ENCODE results near the gene MAPK1.
"Not testable (repeated sequence)": the region's sequence is repeated elsewhere in the genome, so short reads cannot be mapped to it uniquely, and the experiment has no call there.

The MAPK1 gene

DNA sequence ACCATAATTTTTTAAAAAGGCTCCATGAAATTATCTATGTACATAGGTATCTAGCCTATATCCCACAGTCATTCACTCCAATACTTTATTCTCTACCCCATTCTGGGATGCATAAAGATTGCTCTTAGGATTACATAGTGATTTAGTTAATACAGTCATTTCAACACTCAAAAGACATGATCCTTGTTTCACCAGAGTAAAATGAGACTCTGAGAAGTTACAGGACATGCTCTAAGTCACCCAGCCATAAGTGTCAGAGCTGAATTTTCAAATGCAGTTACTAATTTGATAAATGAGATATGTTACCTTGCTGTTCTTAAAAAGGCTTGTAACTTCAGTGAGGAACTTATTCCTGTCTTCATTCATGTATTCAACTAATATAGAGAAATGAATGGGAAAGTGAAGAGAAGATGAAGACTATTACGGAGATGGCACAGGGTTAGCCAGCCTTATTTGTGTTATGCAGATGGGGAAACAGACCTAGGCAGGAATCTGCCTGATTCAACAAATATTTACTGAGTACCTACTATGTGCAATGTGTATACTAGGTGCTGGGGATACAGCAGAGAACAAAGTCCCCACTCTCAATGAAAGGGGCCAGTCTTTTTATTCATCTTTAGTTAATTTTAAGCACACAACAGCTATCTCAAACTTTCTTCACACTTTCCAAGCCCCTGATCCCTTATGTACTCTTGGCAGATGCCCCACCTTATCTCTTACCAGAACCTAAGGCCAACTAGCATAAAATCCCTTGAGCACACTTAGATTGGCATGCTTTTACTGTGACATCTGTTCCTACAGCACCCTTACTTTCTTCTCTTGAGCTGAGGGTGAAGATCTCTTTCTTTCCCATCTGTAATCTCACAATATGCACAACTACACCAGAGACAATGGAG, 21.6 kb downstream of the MAPK1 start:
- DNase-seq (ENCODE audit: low spot score), result no peak

DNA sequence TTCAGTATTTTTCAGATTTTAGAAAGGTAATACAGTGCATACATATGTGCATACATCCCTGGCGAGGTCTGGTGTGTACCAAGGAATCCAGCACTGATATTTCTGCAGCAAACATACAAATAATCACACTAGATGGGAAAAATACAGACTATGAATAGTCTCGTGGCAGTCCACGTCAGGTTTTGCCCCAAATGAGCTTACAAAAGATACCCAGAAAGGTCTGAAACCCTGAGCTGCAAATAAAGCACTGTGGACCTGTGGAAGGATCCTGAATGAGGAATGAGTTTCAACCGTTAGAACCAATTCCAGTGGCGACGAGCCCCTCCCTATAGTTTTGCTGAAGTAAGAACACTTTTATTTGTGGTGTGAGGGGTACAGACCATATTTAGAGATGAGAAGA, 24.5 kb downstream of the MAPK1 start:
- no peak for DNase-seq (ENCODE audit: low spot score)

DNA sequence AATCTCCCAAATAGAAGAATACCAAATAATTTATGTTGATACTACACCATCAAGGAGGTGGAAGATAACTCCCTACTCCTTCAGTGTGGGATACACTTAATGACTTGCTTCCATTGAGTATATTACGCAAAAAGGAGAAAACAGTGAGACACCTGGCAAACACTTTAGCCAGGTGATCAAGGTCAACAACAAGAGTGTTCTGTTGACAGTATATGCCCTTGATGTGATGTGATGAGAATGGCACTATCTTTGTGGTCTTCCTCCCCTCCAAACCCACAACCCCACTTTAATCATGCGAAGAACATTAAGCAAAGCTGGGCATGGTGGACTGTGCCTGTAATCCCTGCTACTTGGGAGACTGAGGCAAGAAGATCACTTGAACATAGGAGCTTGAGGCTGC, 26.0 kb downstream of the MAPK1 start:
- no peak for DNase-seq (ENCODE audit: low spot score)

DNA sequence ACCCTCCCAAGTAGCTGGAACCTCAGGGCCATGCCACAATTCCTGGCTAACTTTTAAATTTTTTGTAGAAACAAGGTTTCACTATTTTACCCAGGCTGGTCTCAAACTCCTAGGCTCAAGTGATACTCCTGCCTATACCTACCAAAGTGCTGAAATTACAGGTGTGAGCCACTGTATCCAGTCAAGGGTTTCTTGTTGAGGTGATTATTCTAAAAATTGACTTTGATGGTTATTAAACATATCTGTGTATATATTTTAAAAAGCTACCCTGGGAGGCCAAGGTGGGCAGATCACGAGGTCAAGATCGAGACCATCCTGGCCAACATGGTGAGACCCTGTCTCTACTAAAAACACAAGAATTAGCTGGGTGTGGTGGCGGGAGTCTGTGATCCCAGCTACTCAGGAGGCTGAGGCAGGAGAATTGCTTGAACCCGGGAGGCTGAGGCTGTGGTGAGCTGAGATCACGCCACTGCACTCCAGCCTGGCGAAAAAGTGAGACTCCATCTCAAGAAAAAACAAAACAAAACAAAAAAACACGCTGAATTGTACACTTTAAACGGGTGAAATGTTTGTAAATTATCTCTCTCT, 27.1 kb downstream of the MAPK1 start:
- no peak for DNase-seq (ENCODE audit: low spot score)

DNA sequence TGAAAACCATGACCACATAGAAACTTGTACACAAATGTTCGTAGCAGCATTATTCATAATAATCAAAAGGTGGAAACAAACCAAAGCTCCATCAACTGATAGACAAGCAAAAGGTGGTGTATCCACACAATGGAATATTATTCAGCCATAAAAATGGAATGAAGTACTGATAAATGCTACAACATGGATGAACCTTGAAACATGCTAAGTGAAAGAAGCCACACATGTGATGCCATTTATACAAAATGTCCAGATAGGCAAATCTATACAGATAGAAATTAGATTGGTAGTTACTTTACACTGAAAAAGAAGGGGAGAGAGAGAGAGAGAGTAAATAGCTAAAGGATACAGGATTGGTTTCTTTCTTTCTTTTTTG, 27.7 kb downstream of the MAPK1 start:
- DNase-seq (ENCODE audit: low spot score), result no peak

DNA sequence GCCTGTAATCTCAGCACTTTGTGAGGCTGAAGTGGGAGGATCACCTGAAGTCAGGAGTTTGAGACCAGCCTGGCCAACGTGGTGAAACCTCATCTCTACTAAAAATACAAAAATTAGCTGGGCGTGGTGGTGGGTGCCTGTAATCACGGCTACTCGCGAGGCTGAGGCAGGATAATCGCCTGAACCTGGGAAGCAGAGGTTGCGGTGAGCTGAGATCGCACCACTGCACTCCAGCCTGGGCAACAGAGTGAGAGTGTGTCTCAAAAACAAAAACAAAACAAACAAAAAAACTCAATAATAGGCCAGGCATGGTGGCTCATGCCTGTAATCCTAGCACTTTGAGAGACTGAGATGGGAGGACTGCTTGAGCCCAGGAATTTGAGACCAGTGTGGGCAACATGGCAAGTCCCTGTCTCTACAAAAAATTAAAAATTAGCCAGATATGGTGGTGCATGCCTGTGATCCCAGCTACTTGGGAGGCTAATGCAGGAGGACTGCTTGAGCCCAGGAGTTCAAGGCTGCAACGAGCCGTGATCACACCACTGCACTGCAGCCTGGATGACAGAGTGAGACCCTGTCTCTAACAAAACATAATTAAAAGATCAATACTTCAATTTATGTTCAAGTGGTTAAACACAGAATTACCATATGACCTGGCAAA, 28.2 kb downstream of the MAPK1 start:
- not testable (repeated sequence) for DNase-seq (ENCODE audit: low spot score)

DNA sequence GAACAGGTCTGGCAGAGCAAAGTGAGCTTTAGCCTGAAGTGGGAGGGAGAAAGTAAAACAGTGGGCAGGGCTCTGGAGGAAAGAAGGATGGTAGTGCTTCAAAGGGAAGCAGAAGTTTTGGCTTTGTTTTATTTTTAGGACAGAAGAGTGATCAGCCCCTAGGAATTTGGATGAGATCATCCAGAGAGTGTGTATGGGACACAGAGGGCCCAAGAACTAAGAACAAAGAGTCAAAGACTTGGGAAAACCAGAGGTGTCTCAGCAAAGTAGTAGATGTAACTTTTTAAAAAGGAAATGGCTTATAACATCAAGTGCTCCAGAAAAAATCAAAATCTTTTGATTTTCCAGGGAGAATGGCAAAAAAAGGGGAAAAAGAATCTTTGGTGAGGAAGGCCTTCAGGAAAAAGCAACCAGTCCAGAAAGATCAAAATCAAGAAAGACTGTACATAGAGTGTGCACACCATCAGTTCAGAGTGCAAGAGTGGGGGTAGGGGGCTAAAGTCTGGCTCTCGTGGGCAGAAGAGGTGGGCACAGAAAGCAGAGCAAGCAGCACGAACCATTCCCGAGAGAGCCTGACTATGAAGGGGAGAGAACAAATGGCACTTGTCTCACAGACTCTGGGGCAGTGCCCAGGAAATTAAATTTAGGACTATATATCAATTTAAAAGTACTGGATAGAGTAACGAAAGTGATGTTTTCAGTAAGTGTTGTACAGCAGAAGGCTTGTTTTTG, 30.0 kb downstream of the MAPK1 start:
- peak; percentile 57 for DNase-seq (ENCODE audit: low spot score)

DNA sequence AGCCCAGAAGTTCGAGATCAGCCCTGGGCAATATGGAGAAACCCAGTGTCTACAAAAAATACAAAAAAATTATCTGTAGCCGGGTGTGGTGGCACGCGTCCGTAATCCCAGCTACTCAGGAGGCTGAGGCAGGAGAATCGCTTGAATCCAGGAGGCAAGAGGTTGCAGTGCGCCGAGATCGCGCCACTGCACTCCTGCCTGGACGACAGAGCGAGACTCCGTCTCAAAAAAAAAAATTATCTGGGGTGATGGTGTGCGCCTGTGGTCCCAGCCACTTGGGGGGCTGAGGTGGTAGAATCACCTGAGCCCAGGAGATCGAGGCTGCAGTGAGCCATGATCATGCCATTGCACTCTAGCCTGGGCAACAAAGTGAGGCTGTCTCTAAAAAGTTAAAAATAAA, 31.0 kb downstream of the MAPK1 start:
- not testable (repeated sequence) for DNase-seq (ENCODE audit: low spot score)

DNA sequence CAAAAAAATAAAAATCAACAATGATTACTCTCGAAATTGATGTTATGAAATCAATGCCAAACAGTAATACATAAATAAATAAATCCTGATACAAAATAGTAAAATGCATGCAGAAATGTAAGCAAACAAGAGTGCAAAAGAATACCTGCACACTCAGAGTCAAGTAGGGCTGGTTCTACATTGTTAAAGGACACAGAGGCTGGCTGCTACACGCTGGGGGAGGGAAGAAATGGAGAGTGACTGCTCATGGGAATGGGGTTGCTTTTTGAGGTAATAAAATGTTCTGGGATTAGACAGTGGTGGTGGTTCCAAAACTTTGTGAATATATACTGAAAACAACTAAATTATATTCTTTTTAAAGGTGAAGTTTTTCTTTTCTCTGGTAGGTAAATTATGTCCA, 32.1 kb downstream of the MAPK1 start:
- DNase-seq (ENCODE audit: low spot score), result no peak

DNA sequence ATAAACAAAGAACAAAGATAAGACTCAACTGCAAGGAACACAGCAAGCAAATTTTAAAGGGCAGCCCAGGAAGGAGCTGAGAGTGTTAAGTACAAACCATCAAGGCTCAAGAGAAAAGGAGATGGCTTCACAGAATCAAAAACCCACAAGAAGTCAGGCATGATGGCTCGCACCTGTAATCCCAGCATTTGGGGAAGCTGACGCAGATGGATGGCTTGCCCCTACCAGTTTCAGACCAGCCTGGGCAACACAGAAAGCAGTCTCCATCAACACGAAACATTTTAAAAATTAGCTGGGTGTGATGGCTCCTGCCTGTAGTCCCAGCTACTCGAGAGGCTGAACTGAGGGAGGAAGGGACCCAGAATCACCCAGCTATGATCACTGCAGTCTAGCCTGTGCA, 32.6 kb downstream of the MAPK1 start:
- no peak for DNase-seq (ENCODE audit: low spot score)

DNA sequence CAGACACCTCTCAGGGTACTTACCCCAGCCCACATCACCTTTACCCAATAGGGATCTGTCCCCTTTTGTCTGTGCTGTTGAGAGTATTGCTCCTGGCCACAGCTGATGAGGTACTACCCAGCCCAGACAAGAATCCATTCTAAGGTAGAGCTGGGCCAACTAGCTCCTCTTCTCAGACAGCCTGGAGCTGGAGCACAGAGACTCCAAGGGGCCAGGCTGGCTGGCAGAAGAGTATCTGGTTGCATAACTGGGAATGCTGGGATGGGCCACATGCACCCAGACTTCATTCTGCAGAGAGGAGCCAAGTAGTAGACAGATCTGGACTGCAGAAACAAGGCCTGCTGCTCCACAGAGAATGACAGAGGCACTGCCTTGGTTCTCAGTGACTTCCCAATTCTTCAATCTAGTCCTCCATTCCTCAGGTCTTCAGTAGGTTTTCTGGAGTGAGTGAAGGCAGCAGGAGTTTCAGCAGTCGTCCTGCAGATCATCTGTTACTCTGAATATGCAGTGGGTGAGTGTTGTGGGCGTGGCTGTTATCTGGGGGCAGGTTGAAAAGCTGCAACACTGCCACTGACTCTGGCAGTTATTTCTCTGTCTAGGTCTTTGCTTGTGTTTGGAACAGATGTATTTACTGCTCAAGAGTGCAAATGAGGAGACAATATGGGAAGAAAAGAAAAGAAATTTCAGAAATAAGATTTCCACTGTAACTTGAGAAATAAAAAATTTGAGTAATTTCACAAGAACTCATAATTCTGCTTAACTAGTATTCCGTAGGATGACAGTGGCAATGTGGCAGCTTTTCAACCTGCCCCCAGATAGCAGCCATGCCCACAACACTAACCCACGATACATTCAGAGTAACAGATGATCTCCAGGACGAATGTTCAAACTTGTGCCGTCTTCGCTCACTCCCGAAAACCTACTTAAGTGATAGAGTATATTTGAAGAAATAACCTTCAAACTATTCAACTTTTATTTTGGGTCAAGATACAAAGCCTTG, 34.9 kb downstream of the MAPK1 start:
- DNase-seq (ENCODE audit: low spot score), result no peak

DNA sequence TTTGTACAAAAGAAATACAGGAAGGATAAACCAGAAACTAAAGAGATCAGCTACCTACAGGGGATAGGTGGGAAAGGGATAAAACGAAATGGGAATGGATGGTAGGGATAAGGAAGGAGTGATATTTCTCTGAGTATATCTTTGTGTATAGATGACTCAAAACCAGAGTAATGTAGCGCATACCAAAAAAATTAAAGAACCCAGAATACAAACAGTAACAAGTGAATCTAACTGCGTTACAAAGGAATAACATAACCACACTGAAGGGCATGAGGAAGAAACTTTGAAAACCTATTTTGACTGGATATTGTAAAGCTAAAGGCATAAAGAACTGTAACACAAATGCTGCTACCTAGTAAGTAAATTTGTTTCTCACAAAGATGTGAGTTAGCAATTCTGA, 37.9 kb downstream of the MAPK1 start:
- no peak for DNase-seq (ENCODE audit: low spot score)

DNA sequence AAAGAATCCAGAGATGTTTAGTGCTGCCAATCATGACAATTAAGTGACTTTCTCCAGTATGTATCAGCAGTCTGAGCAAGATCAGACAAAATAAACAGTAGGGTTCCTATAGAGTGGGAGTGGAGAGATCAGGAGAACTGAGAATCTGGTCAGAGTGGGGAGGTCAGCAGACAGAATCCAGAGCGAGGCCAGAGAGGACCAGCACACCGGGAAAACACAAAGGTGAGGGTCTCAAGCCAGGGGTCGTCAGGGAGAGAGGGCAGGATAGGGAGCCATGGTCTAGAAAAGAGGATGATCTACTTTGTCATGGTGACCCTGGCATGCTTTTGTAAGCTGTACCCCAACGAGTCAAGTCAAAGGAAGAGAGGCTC, 39.2 kb downstream of the MAPK1 start:
- DNase-seq (ENCODE audit: low spot score), result no peak

DNA sequence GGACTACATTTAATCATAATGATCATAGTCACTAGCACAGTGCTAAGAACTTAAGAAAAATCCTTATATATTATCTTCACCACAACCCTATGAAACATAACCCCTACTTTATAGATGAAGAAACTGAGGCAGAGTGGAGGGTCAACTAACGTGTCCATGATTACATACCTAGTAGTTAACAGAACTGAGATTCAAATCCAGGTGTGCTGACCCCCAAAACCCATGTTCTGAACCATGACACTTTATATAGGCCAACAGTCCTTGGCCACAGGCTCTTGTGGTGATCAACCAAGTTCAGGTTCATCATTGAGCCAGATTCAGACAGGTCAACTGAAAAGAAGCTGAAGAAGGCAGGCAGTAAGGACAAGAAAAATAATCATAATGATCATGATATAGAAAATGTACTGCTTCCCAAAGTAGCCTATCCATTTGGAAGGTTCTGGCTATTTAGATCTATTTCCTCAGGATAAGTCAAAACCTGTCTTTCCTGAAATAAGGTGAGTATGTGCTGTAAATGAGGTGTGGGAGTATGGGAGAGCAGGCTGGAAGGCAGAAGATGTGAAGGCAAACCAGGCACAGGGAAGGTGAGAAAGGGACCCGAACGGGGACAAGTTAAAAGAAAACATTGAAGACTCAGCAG, 39.7 kb downstream of the MAPK1 start:
- DNase-seq (ENCODE audit: low spot score), result no peak

DNA sequence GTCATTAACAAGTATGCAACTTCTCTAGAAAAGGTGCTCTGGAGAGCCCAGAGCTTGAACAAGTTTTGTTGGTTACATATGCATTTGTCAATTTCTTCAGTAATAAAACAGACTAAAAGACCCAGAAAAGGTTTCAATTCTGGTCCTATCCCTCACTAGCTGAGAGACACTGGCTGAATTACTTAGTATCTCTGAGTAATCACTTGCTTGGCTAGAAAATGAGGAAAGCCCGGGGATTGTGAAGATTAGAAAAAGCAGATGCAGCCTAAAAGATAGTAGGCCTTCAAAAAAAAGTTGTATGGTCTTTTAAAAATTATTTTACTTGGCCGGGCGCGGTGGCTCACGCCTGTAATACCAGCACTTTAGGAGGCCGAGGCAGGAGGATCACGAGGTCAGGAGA, 41.2 kb downstream of the MAPK1 start:
- no peak for DNase-seq (ENCODE audit: low spot score)

DNA sequence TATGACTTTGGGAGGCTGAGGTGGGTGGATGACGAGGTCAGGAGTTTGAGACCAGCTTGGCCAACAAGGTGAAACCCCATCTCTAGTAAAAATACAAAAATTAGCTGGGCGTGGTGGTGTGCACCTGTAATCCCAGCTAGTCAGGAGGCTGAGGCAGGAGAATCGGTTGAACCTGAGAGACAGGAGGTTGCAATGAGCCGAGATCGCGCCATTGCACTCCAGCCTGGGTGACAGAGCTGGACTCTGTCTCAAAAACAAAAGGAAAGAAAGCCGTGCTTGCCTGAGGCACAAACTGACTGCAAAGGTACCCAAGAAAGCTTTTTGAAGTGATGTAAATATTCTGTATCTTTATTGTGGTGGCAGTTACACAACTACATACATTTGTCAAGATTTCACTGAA, 42.5 kb downstream of the MAPK1 start:
- DNase-seq (ENCODE audit: low spot score), result not testable (repeated sequence)

DNA sequence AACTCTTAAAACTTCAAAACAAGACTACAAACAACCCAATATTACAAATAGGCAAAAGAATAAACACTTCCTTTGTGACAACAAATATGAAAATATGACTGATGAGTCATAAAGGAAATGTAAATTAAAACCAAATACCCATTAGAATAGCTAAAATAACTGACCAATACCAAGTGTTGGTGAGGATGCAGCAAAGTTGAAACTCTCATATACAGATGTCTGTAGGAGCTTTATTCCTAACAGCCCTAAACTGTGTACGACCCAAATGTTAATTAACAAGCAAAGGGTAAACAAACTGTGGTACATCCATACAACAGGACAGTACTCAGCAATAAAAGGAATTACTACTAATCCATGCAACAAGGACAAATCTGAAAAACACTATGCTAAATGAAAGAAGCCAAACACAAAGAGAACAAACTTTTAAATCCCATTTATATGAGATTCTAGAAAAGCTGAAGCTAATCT, 43.0 kb downstream of the MAPK1 start:
- no peak for DNase-seq (ENCODE audit: low spot score)

DNA sequence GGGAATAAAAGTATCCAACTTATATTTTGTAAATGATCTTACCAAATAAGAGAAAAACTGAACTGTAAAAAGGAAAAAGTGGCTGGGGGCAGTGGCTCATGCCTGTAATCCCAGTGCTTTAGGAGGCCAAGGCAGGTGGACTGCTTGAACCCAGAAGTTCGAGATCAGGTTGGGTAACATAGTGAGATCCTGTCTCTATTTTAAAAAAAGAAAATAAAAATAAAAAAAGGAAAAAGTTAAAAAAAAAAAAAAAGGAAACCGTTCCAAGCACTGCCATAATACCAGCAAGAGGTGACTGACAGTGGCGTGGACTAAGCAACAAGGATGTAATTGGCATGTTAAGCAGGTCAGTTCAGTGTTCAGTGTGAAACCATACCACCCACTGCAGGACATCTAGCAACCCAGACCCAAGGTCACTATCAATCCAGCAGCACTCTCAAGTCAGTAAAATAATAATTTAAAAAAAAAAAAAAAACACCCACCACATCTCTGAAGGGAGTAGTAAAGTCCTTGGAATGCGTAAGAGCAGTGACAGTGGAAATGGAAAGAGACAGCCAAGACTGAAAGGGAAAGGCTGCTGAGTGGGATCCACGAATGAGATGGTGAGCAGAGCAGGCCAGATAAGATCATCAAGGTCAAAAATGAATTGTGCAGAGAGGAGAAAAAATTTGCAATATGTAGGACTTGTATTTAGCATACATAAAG, 43.6 kb downstream of the MAPK1 start:
- no peak for DNase-seq (ENCODE audit: low spot score)

DNA sequence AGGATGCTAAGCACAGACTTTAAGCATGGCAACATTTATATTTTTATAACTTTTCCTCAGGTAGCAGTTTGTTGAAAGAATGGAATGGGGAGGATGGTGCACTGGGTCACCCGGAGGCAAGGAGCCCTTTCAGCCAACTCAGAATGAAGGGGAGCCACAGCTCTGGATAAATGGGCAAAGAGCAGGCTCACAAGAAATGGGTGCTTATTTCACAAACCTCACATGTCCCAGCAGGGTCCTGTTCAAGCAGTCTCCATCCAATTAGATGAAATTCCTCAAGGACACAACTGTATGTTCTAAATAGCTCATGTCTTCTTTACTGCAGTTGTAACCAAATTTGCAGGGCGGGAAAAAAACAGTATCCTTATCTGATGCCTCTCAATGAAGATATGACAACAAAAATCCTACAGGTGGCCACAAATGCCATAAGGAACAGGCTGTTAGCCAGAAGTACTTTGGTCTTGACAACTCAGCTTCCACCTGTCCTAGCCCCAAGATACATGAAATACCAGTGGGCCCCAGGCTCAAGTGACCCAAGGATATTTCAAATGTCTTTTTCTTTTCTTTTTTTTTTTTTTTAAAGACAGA, 48.2 kb downstream of the MAPK1 start:
- DNase-seq (ENCODE audit: low spot score), result no peak
